ENCODE measurements around the gene TUBB.

The TUBB gene

GRCh38 chr6:30679765-30680535 lies 40.2 kb upstream of the TUBB start:
- DNase-seq (ENCODE audit: extremely low read depth, low read depth) = no peak
- peak overlapping the region; percentile 23 for H3K4me3 ChIP-seq (replicated peaks; ENCODE audit: low read depth, low read length)
- no peak for TF ChIP-seq CTCF (IDR thresholded peaks at IDR 0.05; ENCODE audit: low read depth, low read length, missing control alignments)

- peak overlapping the region; percentile 79 for H3K4me3 ChIP-seq (replicated peaks; ENCODE audit: low read depth, low read length)
- DNase-seq (ENCODE audit: extremely low read depth, low read depth) = no peak
- no peak for TF ChIP-seq CTCF (IDR thresholded peaks at IDR 0.05; ENCODE audit: low read depth, low read length, missing control alignments)
Measured at GRCh38 chr6:30681766-30682142, 38.4 kb upstream of the TUBB start.

GRCh38 chr6:30682143-30683117 lies 37.7 kb upstream of the TUBB start:
- DNase-seq (ENCODE audit: extremely low read depth, low read depth) = peak; percentile 59
- TF ChIP-seq CTCF (IDR thresholded peaks at IDR 0.05; ENCODE audit: low read depth, low read length, missing control alignments) = no peak
- H3K4me3 ChIP-seq (replicated peaks; ENCODE audit: low read depth, low read length) = peak overlapping the region; percentile 79

- no peak for DNase-seq (ENCODE audit: extremely low read depth, low read depth)
- no peak for TF ChIP-seq CTCF (IDR thresholded peaks at IDR 0.05; ENCODE audit: low read depth, low read length, missing control alignments)
- H3K4me3 ChIP-seq (replicated peaks; ENCODE audit: low read depth, low read length) = peak overlapping the region; percentile 79
Measured at GRCh38 chr6:30683183-30683979, 36.8 kb upstream of the TUBB start.

- H3K4me3 ChIP-seq (replicated peaks; ENCODE audit: low read depth, low read length) = peak overlapping the region; percentile 79
- TF ChIP-seq CTCF (IDR thresholded peaks at IDR 0.05; ENCODE audit: low read depth, low read length, missing control alignments) = no peak
- no peak for DNase-seq (ENCODE audit: extremely low read depth, low read depth)
Measured at GRCh38 chr6:30683980-30684338, 36.2 kb upstream of the TUBB start.

GRCh38 chr6:30684386-30685156 lies 35.6 kb upstream of the TUBB start:
- H3K4me3 ChIP-seq (replicated peaks; ENCODE audit: low read depth, low read length) = peak overlapping the region; percentile 79
- TF ChIP-seq CTCF (IDR thresholded peaks at IDR 0.05; ENCODE audit: low read depth, low read length, missing control alignments) = no peak

More at GRCh38 chr6:30684386-30685156, 35.6 kb upstream of the TUBB start:
- no peak for DNase-seq (ENCODE audit: extremely low read depth, low read depth)
